Keratinocyte (primary cell): Measurements from ENCODE around the gene DVL1.

Experiments used
- CTCF ChIP-seq, 3 experiments: IDR thresholded peaks in 1 of 3; conservative IDR thresholded peaks in 1 of 3; optimal IDR thresholded peaks in 1 of 3; 2 replicates in 2 of 3; 3 replicates in 1 of 3; pipeline versions ENCODE3 to v1.5.1; 2011; ENCODE audit warnings: low read length in 3 of 3, mild to moderate bottlenecking in 3 of 3, moderate library complexity in 2 of 3, control low read depth in 1 of 3, inconsistent platforms in 1 of 3; ENCODE audit not compliant: insufficient read depth in 2 of 3; ENCODE audit errors: extremely low read depth in 1 of 3
- EZH2 ChIP-seq: IDR thresholded peaks from one replicate; pipeline ENCODE4 v1.6.1; 2012; ENCODE audit warnings: inconsistent platforms, mild to moderate bottlenecking, low read length, moderate library complexity

- peak in 1 of 3 experiments; percentile 46 for TF ChIP-seq CTCF (optimal IDR thresholded peaks at IDR 0.05 in 1 of 3, IDR thresholded peaks at IDR 0.05 in 1 of 3, conservative IDR thresholded peaks at IDR 0.05 in 1 of 3; ENCODE audit: extremely low read depth in 1 of 3, insufficient read depth in 2 of 3, low read length in 3 of 3)
- TF ChIP-seq EZH2: no peak
Measured at GRCh38 chr1:1344655-1345361, 4.4 kb downstream of the DVL1 start.
